ENCODE data around the gene FBXW10B.
"Not testable (repeated sequence)": the region's sequence is repeated elsewhere in the genome, so short reads cannot be mapped to it uniquely, and the experiment has no call there.

Gene FBXW10B, protein sequence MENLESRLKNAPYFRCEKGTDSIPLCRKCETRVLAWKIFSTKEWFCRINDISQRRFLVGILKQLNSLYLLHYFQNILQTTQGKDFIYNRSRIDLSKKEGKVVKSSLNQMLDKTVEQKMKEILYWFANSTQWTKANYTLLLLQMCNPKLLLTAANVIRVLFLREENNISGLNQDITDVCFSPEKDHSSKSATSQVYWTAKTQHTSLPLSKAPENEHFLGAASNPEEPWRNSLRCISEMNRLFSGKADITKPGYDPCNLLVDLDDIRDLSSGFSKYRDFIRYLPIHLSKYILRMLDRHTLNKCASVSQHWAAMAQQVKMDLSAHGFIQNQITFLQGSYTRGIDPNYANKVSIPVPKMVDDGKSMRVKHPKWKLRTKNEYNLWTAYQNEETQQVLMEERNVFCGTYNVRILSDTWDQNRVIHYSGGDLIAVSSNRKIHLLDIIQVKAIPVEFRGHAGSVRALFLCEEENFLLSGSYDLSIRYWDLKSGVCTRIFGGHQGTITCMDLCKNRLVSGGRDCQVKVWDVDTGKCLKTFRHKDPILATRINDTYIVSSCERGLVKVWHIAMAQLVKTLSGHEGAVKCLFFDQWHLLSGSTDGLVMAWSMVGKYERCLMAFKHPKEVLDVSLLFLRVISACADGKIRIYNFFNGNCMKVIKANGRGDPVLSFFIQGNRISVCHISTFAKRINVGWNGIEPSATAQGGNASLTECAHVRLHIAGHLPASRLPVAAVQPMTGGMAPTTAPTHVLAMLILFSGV

DNA sequence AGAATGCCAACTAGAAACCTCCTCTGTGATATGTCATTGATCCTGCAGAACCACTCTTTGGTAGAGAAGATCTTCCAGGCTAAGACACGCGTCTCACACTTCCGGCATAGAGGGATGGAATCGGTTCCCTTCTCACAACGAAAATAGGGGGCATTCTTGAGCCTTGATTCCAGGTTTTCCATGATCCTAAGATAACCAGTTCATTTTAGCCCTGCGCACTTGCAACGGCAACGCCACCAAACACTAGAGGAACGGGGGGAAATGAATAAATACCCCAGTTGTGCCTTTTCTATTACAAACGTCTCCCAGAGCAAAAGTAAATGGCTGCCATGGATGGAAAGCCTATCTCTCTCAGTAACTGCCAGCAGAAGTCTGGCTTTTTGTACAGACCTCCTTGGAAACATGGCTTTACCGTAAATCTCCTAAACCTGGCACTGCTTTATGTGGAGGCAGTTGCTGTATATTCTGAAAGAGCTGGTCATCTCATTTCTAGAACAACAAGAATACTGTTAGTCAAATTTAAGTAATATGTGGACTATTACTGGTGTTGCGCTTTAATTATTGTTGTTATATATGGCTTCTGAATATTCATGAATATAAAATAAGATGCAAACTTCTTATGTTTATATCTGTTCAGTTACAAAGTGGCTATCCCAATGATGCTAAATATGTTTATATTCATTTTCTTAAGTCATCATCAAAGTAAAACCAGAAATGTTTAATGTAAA lies at the start of gene FBXW10B:
Gene FBXW10B, minus strand, starts transcription at position 374 of the 728 bp plus-strand sequence. Its CDS starts 192 bp downstream, at position 182.
- DNase-seq (ENCODE audit: low read depth, low spot score), result not testable (repeated sequence)

DNA sequence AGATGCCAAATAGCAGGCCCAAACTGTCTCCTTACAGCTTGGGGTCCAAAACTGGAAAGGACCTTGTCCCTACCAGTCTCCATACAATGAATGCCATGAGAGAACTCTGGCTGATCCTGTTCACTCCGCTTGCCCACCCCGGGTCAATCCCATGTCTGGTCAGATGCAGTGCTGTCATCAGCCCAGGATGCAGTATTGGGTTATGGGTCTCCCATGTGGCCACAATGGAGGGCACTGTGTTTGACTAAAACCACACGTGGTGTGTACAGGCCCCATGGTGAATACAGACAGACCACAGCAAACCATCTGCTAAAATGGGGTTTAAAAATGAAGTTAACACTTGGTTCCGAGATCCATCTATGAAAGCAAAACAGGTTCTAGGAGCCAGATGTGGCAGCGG lies 44.2 kb upstream of the FBXW10B start:
- no peak for DNase-seq (ENCODE audit: low read depth, low spot score)

DNA sequence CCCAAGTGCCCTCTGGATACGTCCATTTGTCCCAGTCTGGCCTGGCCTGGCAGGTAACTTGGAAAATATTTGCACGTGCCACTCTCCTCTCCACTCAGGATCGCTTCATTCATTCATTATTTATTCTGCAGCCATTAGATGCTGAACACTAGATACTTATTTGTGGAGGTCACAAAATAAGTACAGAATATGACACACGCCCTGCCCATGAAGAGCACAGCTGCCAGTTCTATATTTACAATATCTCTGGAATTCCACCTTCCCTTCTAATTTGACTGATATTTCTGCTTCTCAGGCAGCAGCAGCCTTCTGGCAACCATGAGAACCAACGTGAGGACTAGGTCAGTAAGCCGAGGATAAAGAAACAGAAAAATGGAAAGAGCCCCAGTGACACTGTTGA lies 43.7 kb upstream of the FBXW10B start:
- no peak for DNase-seq (ENCODE audit: low read depth, low spot score)

DNA sequence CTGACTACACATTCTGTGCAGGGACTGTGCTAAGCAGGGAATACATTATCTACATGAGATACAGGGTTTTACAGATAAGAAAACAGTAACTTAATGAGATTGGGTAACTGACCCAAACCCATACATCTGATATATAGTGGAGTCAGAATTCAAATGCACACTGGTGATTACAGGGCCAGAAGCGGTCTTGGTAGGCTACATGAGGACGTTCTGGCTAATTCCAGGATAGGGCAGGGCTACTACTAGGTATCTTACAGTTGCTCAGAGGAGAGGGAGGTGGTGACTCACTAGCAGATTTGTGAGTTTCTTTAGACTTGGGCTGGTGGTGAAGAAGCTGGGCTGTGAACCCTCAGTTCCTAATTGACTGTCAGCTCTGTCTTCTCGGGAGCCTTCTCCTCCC lies 43.2 kb upstream of the FBXW10B start:
- DNase-seq (ENCODE audit: low read depth, low spot score), result no peak

DNA sequence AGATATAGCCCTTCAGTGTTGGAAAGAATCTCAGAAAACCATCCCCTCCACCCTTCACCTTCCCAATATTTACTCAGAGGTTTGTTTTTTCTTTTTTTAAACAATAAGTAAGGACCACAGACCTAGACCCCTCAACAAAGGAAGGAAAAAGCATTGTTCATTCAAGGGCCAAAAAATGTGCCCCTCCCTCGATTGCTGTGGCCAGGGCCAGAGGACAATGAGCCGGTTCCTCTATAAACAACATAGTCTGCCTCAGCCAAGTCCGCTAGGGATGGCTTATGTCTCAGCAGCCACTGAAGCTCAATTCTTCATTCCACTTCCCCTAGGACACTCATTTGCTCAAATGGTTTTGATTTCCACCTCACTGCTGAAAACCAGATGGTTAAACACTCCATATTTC lies 40.6 kb upstream of the FBXW10B start:
- DNase-seq (ENCODE audit: low read depth, low spot score), result no peak

DNA sequence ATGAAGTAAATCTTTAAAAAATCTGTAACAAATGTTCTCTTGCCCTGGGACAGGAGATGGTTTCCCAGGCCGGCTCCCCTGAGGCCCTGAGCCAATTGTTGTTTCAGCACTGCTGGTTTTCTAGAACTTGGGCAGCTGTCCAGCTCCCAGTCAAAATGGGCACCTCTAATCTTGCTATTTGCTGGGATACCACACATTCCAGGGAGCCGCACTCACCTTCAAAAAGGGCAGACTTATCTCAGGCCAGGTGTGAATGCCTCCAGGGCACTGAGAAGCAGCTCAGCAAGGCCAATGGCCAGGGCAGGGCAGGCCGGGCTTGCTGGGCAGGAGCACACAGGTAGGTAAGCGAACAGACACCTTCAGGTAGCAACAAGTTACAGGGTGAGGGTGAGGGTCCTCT lies 40.2 kb upstream of the FBXW10B start:
- peak; percentile 88 for DNase-seq (ENCODE audit: low read depth, low spot score)

DNA sequence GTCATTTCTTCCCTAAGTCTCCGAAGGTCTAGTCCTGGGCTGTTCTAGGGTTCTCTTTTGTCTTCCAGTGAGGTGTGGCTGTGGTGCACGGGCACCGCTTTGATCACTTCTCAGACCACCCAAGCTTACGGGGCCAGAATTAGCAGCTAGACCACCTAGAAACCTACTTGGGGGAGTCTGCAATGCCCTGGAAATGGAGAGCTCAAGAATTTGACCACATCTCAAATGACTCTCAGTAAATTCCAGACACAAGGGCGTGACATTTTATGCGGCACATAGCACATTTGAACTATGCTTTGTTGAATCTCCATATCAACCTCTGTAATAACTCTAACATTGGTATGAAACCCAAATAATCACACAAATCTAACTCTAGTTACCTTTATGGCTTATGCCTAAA lies 39.7 kb upstream of the FBXW10B start:
- DNase-seq (ENCODE audit: low read depth, low spot score), result peak; percentile 51

DNA sequence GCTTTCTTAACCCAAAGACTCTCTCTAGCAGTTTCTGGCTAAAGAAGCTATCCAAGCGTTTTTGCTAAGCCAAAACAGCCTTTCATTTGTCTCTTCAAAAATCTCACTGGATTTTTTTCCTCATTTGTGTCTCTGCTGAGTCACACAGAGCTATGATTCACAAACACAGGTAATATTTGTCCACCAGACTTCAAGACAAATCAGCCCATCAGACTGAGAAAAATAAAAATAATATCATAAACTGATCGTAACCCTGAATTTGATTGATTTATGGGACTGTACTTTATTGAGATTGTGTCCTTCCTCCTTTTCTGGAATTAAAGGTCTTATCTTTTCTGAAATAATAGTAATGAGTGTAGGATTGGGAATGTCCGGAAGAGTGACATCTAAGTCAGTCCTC lies 38.8 kb upstream of the FBXW10B start:
- DNase-seq (ENCODE audit: low read depth, low spot score), result no peak

DNA sequence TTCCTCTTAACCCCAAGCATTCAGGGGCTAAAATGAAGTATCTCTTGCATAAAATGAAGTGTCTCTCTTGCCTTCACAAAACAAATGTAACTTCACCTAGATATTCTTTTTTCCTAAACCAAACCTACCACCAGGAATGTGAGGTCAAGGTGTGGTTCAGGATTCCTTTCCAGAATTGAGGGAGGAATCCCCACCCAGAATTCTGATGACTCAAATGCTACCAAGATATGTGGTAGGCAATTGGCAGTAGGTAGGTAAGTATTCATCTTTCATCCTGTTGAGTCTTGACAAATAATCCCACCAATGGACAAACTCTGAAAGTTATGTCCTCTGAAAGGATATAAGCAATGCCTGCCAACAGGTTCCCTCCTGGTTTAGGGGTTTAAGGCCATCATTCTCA lies 38.4 kb upstream of the FBXW10B start:
- DNase-seq (ENCODE audit: low read depth, low spot score), result peak; percentile 19

DNA sequence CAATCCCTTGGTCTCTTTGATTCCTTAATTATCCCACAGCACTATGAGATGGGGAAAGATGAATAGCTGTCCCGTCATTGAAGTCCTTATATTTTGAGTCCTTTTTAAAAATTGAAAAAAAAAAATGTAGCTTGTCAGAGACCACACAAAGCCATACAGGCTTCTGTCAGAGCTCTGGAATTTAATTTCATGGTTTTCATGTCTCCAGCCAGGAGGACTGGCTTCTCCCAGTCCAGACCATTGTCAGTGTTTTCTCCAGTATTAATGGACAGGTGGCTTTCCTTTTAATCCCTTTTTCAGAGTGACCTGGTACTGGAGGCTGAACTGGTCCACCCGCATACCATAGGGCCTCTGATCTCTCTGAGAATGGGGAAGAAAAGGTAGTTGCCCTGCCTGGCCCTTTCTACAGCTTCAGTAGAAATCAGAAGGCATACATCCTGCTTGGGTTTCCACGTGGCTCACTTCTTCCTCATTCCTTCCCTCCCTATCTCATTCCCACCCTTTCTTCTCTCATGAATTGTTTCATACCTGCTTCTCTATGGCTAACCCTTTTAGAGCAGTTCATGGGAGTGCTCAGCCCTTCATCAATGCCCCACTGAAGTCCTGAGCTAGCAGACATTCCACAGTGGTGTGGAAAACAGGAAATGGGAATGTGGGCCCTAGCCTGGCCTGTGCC lies 35.5 kb upstream of the FBXW10B start:
- peak; percentile 62 for DNase-seq (ENCODE audit: low read depth, low spot score)

DNA sequence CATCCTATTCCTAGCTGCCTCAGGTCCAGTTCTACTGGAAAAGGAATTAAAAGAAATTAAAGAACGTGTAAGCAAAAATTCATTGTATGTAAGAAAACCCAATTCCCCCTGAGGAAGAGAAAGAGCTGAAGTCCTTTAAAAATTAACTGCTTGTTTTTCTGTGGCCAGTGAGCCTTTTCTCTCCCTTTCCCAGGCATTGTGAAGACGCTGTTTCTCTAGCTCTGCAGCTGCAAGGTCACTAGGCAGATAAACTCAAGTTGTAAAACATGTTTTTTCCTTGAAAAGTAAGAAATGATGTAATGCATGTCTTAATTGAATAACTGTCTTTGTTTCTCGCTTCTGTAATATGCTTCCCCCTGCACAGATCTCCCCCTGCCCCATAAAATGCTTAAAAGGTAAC lies 34.9 kb upstream of the FBXW10B start:
- DNase-seq (ENCODE audit: low read depth, low spot score), result not testable (repeated sequence)

DNA sequence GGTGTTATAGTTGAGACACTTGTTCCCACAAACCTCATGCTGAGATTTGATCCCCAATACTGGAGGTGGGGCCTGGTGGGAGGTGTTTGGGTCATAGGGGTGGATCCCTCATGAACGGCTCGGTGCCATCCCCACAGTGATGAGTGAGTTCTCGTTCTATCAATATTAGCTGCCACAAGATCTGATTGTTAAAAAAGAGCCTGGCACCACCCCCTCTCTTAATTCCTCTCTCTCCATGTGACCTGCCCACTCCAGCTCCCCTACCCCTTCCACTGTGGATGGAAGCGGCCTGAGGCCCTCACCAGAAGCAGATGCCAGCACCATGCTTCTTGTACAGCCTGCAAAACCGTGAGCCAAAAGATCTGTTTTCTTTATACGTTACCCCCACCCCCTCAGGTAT lies 33.5 kb upstream of the FBXW10B start:
- DNase-seq (ENCODE audit: low read depth, low spot score), result no peak

DNA sequence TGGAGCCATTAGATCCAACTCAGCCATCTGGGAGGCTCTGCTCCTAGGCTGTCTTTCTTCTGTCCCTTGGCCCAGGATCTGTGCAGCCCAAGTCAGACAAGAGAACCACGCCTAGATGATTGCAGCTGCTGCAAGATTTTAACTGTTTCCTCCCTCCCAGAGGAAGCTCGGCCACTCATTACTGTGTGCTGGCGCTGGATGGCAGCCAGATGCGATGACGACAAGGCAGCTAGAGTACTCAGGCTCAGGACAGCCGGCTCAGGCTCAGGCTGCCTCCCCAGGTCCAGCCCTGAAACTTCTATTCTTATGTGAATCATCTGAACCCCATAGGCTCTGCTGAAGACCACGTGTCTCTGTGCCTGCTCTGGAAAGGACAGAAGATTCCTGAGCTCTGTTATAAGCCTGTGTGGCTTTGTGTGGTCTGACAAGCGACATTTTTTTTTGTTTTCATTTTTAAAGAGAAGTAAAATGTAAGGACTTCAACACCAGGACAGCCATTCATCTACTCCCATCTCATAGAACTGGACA lies 32.1 kb upstream of the FBXW10B start:
- peak; percentile 98 for DNase-seq (ENCODE audit: low read depth, low spot score)

DNA sequence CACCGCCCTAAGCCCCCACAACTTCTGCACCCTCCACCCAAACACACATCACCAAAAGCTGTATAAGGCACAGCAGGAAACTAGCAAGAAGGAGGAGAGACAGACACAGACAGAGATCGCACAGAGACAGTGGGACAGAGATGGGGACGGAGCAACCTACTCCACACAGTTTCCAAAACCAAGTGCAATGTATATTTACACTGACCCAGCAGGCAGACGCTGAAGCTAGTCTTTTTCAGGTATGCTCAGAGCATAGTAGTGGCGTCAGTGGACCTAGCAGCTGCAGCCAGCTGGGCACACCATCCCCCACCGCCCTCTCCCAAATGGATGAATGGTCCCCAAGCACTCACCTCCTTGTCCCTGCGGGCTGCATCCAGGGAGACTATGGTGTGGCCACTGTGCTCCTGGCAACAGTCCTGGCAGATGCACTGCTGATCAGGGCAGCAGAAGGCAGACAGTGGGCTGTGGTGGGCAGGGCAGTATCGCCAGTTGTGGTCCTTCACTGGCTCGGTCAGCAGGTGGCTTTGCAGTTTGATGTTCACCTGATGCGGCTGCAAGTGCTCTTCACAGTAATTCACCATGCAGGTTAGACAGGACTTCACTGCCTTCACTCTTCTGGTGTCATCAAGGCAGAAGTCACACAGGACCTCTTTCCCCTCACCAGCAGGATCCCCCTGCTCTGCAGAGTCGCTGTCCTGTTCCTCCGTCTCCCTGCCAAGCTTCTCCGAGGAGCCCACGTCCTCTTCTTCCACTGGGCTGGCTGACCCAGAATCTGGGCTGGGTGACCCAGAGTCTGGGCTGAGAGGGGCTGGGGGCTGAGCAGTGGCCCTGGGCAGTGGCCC lies 31.5 kb upstream of the FBXW10B start:
- DNase-seq (ENCODE audit: low read depth, low spot score), result no peak

DNA sequence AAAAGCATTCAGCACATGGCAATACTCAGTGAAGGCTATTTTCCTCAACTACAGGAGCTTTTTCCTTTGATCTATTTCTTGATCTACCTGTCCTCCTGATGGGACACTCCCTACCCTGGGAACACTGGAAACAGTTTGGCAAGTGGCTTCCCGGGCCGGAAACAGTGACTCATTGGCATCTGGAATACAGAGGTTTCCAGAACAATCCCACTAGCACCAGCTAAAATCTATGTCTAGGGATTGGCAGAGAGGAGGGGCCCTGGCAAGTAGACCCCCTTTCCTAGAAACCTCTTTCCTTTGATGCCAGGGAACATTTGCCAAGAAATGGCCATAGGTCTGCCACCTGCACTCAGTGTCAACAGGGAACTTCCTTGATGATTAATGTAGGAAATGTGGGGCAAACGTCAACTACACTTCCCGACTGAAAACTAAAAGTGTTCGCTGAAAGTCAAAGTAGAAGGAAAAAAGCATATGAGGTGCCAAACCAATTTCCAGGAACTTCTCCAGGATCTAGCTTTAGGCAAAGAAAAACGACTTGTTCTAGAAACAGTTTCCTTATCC lies 30.4 kb upstream of the FBXW10B start:
- peak; percentile 52 for DNase-seq (ENCODE audit: low read depth, low spot score)

DNA sequence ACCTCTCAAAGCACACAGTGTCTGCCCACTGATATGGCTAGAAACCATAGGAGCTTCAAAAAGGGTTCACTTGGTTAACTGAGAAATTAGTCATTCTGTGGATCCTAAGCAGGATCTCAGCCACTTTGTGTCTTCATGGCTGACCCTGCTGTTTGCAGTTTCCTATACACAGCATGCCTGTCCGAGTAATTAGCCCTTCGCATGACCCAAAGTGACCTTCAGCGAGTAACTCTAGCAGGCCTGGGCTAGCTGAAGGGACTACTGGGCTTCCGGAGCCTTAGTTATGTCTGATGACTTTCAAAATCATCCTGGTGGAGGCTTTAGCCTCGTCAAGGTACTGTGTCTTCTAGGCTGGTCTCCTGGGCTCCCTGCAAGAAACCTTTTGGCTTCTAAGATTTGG lies 28.9 kb upstream of the FBXW10B start:
- DNase-seq (ENCODE audit: low read depth, low spot score), result no peak

DNA sequence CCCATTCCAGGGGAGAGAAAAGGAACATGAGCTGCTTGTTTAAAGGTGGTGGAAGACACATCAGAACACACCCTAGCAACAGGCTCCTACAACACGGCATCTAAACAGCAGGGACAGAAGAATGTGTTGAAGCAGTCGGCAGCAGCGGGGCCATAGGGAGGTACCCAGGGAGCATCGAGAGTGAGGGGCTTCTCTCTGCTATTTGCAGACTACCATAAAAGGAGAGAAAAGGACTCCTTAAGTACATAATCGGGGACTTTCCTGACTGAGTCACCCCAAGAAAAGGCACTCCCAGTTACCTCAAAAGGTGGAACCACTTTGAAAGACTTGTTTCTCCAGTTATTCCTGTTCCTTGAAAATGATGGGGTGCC lies 26.4 kb upstream of the FBXW10B start:
- DNase-seq (ENCODE audit: low read depth, low spot score), result peak; percentile 64

DNA sequence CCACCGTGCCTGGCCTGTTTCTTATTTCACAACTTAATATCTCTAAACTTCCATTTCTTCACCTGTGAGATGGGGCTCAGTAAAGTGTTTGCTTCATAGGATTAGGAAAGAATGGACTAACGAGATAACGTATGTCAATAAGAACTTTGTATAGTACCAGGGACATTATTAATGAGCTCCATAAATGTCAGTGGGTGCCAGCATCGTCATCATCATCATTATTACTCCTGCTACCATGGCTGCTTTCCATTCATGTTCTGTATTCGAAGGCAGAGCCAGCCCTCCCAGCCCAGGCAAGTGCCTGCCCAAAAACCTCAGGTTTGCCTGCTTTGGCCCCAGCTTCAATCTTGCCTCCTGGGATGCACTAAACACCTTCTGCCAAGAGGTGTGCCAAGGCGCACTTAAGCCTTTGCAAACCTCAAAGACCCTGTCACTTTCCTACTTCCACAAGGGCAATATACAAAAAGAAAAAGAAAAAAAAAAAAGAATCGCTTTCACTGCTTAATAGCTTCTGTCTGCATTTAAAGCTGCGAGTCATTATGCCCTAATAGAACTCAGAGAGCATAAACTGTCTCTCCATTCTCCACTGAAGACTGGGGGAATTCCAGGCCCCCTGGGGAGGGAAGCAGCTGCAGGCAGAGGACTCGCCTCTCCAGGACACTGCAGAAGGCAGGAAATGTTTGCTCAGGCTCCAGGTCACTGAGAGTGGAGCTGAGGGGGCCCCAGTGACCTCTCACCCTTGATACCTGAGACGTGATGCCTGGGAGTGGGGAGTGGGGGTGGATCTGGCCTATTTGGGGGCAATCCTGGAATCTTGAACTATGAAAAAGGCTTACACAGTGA lies 25.8 kb upstream of the FBXW10B start:
- peak; percentile 46 for DNase-seq (ENCODE audit: low read depth, low spot score)

DNA sequence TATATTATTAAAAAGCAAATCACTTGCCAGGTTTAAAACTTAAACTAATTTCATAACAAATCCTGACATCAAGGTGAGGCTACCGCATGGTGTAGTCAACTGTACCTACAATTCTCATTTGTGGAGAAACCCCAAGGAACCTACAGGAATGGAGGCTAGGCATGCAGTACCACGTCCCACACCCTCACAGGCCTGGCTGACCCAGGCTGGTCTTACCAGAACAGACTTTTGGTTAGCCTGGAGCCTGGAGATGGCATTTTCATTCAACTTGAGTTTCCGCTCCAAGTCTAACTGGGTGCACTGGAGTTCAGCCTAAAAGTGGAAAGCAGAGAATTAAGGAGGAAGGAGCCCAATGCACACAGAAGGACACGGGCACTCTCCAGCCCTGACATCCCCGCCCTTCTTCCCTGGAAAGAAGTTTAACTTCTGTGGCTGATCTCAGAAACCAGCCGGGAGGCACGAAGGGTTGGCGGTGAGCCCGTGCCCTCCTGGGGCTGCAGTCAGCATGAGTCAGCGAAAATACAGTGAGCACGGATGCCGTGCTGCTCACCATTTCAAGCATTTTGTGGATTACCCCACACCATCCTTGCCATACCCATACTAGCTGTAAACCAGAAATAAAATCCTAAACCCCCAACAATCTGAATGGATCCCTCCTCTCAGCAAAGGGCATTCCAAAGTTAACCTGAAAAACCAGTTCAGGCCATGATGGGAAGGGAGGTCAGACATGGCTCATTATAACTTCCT lies 23.2 kb upstream of the FBXW10B start:
- not testable (repeated sequence) for DNase-seq (ENCODE audit: low read depth, low spot score)
